HEK293 (cell line): Measurements from ENCODE around the gene PARD6B.

Experiments
- CTCF ChIA-PET: fragments of 350-600 bp; formaldehyde crosslinking; extraction: SDS; loops from one replicate; lab custom pipeline; 2021; ENCODE audit warnings: antibody characterized with exemption; lab: Yijun Ruan, JAX
- POLR2A ChIA-PET: fragments of 300-600 bp; formaldehyde crosslinking; extraction: SDS; loops from one replicate; lab custom pipeline; 2020; ENCODE audit warnings: antibody characterized with exemption, inconsistent platforms; lab: Yijun Ruan, JAX
- H3K27ac ChIP-seq: fragments of 200-500 bp; sonication (Bioruptor generic); 2 replicates; pipeline ENCODE4 v1.5.1; 2014; ENCODE audit warnings: low read depth, low read length, control low read depth, inconsistent platforms; ENCODE audit errors: extremely low read depth
- H3K36me3 ChIP-seq, 2 experiments: fragments of 200-500 bp in 1 of 2; sonication (Bioruptor generic) in 1 of 2; 1 replicate in 1 of 2; 2 replicates in 1 of 2; pipeline ENCODE4 v1.5.1; 2014 to 2017; ENCODE audit warnings: inconsistent platforms in 2 of 2, low read length in 2 of 2; ENCODE audit not compliant: control insufficient read depth in 2 of 2, insufficient read depth in 1 of 2
- H3K4me1 ChIP-seq: fragments of 200-500 bp; sonication (Bioruptor generic); 2 replicates; pipeline ENCODE4 v1.5.1; 2014; ENCODE audit warnings: mild to moderate bottlenecking, low read length, inconsistent platforms; ENCODE audit not compliant: control insufficient read depth, insufficient read depth
- H3K4me3 ChIP-seq: 2 replicates; pipeline ENCODE4 v1.5.1; 2011; ENCODE audit warnings: low read depth, mild to moderate bottlenecking, control low read depth, low read length, moderate library complexity
- H3K9me3 ChIP-seq: fragments of 200-500 bp; sonication (Bioruptor generic); 2 replicates; pipeline ENCODE4 v1.5.1; 2014; ENCODE audit warnings: low read depth, low read length, inconsistent platforms; ENCODE audit not compliant: control insufficient read depth, insufficient read depth
- HOXA7 ChIP-seq: sonication (generic); formaldehyde crosslinking; IDR thresholded peaks from 2 replicates; pipeline ENCODE4 v1.8.1; 2022; ENCODE audit warnings: missing genetic modification reagents, borderline replicate concordance
- IKZF3 ChIP-seq: fragments of 450-650 bp; IDR thresholded peaks from 2 replicates; pipeline ENCODE4 v1.5.0; 2018; ENCODE audit warnings: missing biosample characterization, mild to moderate bottlenecking, missing genetic modification characterization, moderate library complexity
- KLF16 ChIP-seq: fragments of 450-650 bp; formaldehyde crosslinking; IDR thresholded peaks from 2 replicates; pipeline ENCODE4 v1.5.1; 2017; ENCODE audit warnings: missing biosample characterization, missing genetic modification characterization
- MZF1 ChIP-seq: fragments of 450-650 bp; formaldehyde crosslinking; IDR thresholded peaks from 2 replicates; pipeline ENCODE4 v1.5.1; 2017; ENCODE audit warnings: missing biosample characterization, missing genetic modification characterization, borderline replicate concordance
- PRDM1 ChIP-seq: fragments of 450-650 bp; formaldehyde crosslinking; IDR thresholded peaks from 2 replicates; pipeline ENCODE4; 2016; ENCODE audit warnings: missing biosample characterization, missing genetic modification characterization
- SALL2 ChIP-seq: fragments of 450-650 bp; formaldehyde crosslinking; IDR thresholded peaks from 2 replicates; pipeline ENCODE4 v1.5.0; 2017; ENCODE audit warnings: missing biosample characterization, mild to moderate bottlenecking, missing genetic modification characterization, borderline replicate concordance
- ZNF138 ChIP-seq: fragments of 450-650 bp; formaldehyde crosslinking; IDR thresholded peaks from 2 replicates; pipeline ENCODE4 v1.5.1; 2016; ENCODE audit warnings: missing biosample characterization, missing genetic modification characterization, borderline replicate concordance
- ZNF211 ChIP-seq: fragments of 450-650 bp; formaldehyde crosslinking; IDR thresholded peaks from 2 replicates; pipeline ENCODE4 v1.5.1; 2016; ENCODE audit warnings: low read depth, missing biosample characterization, missing genetic modification characterization
- ZNF311 ChIP-seq: fragments of 450-650 bp; formaldehyde crosslinking; IDR thresholded peaks from 2 replicates; pipeline ENCODE4 v1.5.1; 2017; ENCODE audit warnings: missing biosample characterization, missing genetic modification characterization, borderline replicate concordance
- ZNF510 ChIP-seq: fragments of 450-650 bp; formaldehyde crosslinking; IDR thresholded peaks from 2 replicates; pipeline ENCODE4 v1.5.1; 2018; ENCODE audit warnings: mild to moderate bottlenecking, missing genetic modification characterization, missing biosample characterization; ENCODE audit not compliant: insufficient replicate concordance
- ZNF514 ChIP-seq: fragments of 450-650 bp; formaldehyde crosslinking; IDR thresholded peaks from 2 replicates; pipeline ENCODE4 v1.5.1; 2016; ENCODE audit warnings: missing biosample characterization, missing genetic modification characterization
- ZNF555 ChIP-seq: fragments of 450-650 bp; formaldehyde crosslinking; conservative IDR thresholded peaks from 2 replicates; pipeline ENCODE4 v1.5.1; 2017; ENCODE audit warnings: missing biosample characterization, mild to moderate bottlenecking, missing genetic modification characterization, inconsistent platforms
- ZNF610 ChIP-seq: fragments of 450-650 bp; formaldehyde crosslinking; IDR thresholded peaks from 2 replicates; pipeline ENCODE4 v1.5.1; 2016; ENCODE audit warnings: missing biosample characterization, missing genetic modification characterization, borderline replicate concordance
- TF ChIP-seq, protein P1 (sequence below): fragments of 450-650 bp; formaldehyde crosslinking; IDR thresholded peaks from 2 replicates; pipeline ENCODE4 v1.5.1; 2017; ENCODE audit warnings: missing biosample characterization, missing genetic modification characterization
- TF ChIP-seq, protein P2 (sequence below): fragments of 450-650 bp; formaldehyde crosslinking; IDR thresholded peaks from 2 replicates; pipeline ENCODE4 v1.5.1; 2016; ENCODE audit warnings: missing biosample characterization, missing genetic modification characterization
- TF ChIP-seq, protein P3 (sequence below): fragments of 450-650 bp; formaldehyde crosslinking; IDR thresholded peaks from 2 replicates; pipeline ENCODE4 v1.5.1; 2016; ENCODE audit warnings: missing biosample characterization, missing genetic modification characterization
- TF ChIP-seq, protein P4 (sequence below): fragments of 450-650 bp; formaldehyde crosslinking; conservative IDR thresholded peaks from 2 replicates; pipeline ENCODE4 v1.5.1; 2016; ENCODE audit warnings: low read depth, missing biosample characterization, missing genetic modification characterization

The PARD6B gene

DNA sequence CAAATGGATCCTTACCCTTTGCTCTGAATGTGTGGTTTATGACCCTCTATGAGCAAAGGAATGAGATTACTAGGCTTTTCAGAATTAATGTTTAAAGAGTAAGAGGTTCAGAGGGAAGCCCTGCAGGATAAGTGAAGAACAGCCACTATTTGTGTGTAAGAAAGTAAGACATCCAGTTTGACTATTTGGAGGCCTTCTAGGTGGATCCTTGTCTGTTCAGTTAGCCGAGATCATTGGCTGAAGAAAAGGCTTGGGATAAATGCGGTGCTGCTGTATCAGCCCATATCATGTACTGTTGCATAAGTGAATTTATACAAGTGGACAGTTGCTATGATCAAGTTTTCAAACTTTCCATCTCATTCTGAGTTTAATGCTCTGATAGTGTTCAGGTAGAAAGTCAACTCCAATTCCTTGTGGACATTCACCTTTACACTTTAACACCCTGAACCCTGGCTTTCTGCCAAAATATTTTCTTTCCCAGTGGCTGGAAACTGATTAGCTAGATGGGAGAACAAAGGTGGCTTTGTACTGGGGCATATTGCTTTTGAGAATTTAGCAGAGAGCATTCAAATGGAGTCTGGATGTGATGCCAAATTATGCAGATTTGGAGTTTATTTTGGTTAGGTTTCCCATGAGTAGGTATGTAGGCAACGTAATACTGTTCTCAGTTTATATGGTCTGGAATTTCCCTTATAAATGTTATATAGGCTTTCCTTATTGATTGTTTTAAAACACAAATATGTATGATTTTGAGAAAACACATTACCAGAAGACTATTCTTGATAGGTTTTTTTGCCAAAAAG lies 15.0 kb downstream of the PARD6B start:
- ChIA-PET CTCF (interaction anchor here (0.6 to 3.2 kb wide), 5 partner anchors 23 to 558 kb away, joined by 3 to 21 read pairs (median 4); no protein-coding TSS in a partner anchor), POLR2A (interaction anchor here (0.6 kb wide), 1 partner anchor 16 kb away, joined by 4 read pairs; no protein-coding TSS in a partner anchor)
- H3K27ac ChIP-seq, result peak overlapping the region; percentile 59; the same call in 1 of the 2 replicates
- no peaks in the 10 kb centered on the region for H3K9me3 ChIP-seq
- no peak for TF ChIP-seq ZNF211 (tag by site-specific recombination)
- TF ChIP-seq MZF1 (tag by site-specific recombination), result no peak
- 0 out of 2 replicates have a peak, but pooled peaks have one; percentile 25 for TF ChIP-seq IKZF3 (tag by site-specific recombination)
- TF ChIP-seq, protein P1, sequence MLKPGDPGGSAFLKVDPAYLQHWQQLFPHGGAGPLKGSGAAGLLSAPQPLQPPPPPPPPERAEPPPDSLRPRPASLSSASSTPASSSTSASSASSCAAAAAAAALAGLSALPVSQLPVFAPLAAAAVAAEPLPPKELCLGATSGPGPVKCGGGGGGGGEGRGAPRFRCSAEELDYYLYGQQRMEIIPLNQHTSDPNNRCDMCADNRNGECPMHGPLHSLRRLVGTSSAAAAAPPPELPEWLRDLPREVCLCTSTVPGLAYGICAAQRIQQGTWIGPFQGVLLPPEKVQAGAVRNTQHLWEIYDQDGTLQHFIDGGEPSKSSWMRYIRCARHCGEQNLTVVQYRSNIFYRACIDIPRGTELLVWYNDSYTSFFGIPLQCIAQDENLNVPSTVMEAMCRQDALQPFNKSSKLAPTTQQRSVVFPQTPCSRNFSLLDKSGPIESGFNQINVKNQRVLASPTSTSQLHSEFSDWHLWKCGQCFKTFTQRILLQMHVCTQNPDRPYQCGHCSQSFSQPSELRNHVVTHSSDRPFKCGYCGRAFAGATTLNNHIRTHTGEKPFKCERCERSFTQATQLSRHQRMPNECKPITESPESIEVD (tag by site-specific recombination), result peak; percentile 4; the same call in 1 of the 2 replicates
- TF ChIP-seq, protein P2, sequence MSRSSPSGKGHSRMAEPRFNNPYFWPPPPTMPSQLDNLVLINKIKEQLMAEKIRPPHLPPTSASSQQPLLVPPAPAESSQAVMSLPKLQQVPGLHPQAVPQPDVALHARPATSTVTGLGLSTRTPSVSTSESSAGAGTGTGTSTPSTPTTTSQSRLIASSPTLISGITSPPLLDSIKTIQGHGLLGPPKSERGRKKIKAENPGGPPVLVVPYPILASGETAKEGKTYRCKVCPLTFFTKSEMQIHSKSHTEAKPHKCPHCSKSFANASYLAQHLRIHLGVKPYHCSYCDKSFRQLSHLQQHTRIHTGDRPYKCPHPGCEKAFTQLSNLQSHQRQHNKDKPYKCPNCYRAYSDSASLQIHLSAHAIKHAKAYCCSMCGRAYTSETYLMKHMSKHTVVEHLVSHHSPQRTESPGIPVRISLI, result no peak
- TF ChIP-seq PRDM1 (tag by site-specific recombination), result peak; percentile 72
- 0 out of 2 replicates have a peak, but pooled peaks have one; percentile 1 for TF ChIP-seq ZNF555
- no peak for TF ChIP-seq KLF16 (tag by site-specific recombination)
- TF ChIP-seq, all 188 proteins: peak for 4
- Histone ChIP-seq H3K4me1 (peaks cover 25% of the 10 kb centered on the region), H3K4me3 (no peak overlapping the region), H3K36me3 (peaks cover 13 to 23% of the 10 kb centered on the region in 2 experiments)

DNA sequence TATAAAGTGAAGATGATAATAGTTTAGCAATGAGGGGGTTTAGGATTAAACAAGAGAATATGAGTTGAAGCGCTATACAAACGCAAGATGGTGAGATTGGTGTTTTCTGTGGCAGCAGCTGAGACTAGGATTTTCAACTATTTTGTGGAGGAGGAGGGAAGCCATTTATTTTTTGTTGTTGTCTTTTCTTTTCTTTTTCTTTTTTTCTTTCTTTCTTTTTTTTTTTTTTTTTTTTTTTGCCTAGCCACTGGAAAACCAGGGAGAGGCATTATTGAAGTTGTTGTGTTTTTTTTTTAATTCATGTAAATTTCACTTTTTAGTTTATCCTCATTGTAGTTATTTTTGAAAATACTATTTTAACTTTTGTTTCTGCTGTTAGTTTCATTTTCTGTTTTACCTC lies 15.9 kb downstream of the PARD6B start:
- TF ChIP-seq, protein P2, result peak; percentile 51; the same call in 1 of the 2 replicates
- TF ChIP-seq, protein P3, sequence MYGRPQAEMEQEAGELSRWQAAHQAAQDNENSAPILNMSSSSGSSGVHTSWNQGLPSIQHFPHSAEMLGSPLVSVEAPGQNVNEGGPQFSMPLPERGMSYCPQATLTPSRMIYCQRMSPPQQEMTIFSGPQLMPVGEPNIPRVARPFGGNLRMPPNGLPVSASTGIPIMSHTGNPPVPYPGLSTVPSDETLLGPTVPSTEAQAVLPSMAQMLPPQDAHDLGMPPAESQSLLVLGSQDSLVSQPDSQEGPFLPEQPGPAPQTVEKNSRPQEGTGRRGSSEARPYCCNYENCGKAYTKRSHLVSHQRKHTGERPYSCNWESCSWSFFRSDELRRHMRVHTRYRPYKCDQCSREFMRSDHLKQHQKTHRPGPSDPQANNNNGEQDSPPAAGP (tag by site-specific recombination), result no peak
- H3K36me3 ChIP-seq, result peaks cover 13 to 23% of the 10 kb centered on the region in 2 experiments
- no peak overlapping the region; the same call in 1 of the 2 replicates for H3K27ac ChIP-seq
- H3K4me1 ChIP-seq, result peaks cover 25% of the 10 kb centered on the region
- ChIA-PET POLR2A (no interaction called here), CTCF (interaction anchor here (0.5 to 0.9 kb wide), 4 partner anchors 15 to 919 kb away, joined by 3 to 4 read pairs (median 3); no protein-coding TSS in a partner anchor)
- H3K4me3 ChIP-seq, result no peak overlapping the region
- no peaks in the 10 kb centered on the region for H3K9me3 ChIP-seq

DNA sequence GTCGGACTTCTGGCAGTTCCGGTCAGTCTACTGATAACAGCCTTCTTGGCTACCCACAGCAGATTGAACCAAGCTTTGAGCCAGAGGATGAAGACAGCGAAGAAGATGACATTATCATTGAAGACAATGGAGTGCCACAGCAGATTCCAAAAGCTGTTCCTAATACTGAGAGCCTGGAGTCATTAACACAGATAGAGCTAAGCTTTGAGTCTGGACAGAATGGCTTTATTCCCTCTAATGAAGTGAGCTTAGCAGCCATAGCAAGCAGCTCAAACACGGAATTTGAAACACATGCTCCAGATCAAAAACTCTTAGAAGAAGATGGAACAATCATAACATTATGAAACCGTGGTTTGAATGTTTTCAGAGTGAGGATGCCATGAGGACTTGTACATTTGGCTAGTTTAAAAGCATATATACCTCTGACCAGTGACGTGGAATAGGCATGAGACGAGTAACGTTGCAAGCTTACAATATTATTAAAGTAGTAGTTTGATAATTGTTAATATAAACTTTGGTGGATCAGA lies 18.8 kb downstream of the PARD6B start:
- H3K4me3 ChIP-seq, result no peak overlapping the region
- H3K27ac ChIP-seq, result no peak overlapping the region
- ChIA-PET CTCF (interaction anchor here (0.5 to 2.7 kb wide), 23 partner anchors 9 to 285 kb away, joined by 3 to 40 read pairs (median 5); partner anchors contain the start of genes BCAS4 and PARD6B), POLR2A (interaction anchor here (0.6 to 2.0 kb wide), 3 partner anchors 19 to 628 kb away, joined by 3 to 5 read pairs (median 3); partner anchors contain the start of genes ADNP and PARD6B)
- peaks cover 13 to 23% of the 10 kb centered on the region in 2 experiments for H3K36me3 ChIP-seq
- peaks cover 16% of the 10 kb centered on the region for H3K4me1 ChIP-seq
- H3K9me3 ChIP-seq, result no peaks in the 10 kb centered on the region
- TF ChIP-seq ZNF138 (no peak), ZNF311 (tag by site-specific recombination) (no peak), ZNF555 (no peak), SALL2 (no peak), HOXA7 (CRISPR knock-in tag) (no peak), ZNF514 (tag by site-specific recombination) (no peak), ZNF510 (tag by site-specific recombination) (no peak), ZNF610 (tag by site-specific recombination) (no peak)
- TF ChIP-seq, protein P4, sequence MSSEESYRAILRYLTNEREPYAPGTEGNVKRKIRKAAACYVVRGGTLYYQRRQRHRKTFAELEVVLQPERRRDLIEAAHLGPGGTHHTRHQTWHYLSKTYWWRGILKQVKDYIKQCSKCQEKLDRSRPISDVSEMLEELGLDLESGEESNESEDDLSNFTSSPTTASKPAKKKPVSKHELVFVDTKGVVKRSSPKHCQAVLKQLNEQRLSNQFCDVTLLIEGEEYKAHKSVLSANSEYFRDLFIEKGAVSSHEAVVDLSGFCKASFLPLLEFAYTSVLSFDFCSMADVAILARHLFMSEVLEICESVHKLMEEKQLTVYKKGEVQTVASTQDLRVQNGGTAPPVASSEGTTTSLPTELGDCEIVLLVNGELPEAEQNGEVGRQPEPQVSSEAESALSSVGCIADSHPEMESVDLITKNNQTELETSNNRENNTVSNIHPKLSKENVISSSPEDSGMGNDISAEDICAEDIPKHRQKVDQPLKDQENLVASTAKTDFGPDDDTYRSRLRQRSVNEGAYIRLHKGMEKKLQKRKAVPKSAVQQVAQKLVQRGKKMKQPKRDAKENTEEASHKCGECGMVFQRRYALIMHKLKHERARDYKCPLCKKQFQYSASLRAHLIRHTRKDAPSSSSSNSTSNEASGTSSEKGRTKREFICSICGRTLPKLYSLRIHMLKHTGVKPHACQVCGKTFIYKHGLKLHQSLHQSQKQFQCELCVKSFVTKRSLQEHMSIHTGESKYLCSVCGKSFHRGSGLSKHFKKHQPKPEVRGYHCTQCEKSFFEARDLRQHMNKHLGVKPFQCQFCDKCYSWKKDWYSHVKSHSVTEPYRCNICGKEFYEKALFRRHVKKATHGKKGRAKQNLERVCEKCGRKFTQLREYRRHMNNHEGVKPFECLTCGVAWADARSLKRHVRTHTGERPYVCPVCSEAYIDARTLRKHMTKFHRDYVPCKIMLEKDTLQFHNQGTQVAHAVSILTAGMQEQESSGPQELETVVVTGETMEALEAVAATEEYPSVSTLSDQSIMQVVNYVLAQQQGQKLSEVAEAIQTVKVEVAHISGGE (tag by site-specific recombination), result no peak
